SKM-1 (cell line): ENCODE measurements around the gene KCNK4.
A peak's percentile ranks its signal among the peaks of the same experiment; 100 is the strongest.

Source experiments
- DNase-seq: peaks from one replicate; lab custom pipeline; 2025; ENCODE audit not compliant: unreplicated experiment; lab: John Stamatoyannopoulos, UW

Gene KCNK4

GRCh38 chr11:64289002-64289564 lies 2.0 kb upstream of the KCNK4 start:
- DNase-seq, result no peak

DNA sequence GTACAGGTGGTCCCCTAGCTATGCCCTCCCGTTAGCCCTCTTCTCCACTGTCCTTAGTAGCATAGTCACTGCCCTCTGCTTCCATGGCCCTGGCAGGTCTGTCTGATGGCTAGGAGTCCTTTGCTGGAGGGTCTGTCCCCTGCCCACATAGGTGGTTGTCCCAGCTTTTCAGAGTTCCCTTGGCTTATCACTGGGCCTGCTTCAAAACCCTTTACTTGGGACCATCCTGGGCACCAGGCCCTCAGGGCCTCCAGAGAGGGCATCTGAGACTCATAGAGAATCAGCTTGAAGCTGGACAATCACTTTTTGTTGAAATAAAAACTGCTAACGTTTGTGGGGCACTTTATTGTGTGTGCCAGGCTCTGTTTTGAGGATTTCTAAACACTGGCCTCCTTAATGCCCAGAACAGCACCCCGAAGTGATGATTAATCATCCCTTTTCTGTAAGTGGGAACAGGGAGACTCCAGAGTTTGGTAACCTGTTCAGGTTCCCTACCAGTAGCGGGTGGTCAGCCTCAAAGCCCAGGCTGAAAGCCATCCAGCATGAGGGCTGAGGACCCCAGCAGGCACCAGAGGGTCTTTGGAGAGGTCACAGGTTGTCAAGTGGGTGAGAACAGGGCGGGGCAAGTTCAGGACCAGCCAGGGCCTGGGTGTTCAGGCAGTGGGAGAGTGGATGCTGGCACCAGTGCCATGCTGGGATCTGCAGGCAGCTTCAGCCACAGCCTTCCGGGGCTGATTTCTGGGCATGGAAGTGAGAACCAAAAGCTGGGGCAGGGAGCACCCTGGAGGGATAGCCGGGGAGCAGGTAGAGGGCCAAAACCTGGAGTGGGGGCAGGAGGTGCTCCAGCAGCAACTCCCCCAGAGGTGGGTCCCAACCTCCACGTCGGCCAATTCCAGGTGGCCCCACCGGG lies 495 bp upstream of the KCNK4 start:
- DNase-seq, result no peak

DNA sequence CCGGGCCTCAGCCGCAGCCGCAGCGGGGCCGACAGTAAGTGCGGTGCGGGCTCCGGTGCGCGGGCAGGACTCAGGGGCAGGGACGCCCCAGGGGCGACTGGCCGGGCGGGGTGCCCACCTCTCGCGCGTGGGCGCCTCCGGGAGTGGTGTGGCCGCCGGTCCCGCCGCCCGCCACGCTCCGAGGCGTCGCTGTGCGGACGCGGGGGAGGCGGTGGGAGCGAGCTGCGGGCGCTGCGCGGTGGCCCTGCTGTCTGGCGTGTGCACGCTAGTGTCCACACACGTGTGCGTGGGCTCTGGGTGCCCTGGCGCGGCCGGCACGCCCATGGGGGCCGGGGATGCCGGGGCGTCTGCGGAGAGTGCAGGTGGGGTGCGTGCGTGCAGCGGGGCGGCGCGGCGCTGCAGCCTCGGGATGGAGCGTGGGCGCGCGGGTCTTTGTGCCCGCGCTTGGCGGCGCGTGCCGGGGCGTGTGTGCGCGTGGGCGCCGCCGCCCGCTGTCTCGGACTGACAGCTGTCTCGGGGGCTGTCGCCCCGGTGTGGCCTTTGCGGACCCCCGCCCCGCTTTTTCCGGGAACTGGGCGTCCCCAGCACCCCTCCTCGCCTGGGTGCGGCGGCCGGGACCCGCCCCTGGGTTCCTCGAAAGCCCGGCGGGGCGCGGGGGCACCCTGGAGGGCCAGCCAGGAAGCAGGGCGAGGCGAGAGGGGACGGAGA lies 804 bp downstream of the KCNK4 start:
- no peak for DNase-seq

- DNase-seq, result no peak
Measured at GRCh38 chr11:64292460-64293254, 1.6 kb downstream of the KCNK4 start.

DNA sequence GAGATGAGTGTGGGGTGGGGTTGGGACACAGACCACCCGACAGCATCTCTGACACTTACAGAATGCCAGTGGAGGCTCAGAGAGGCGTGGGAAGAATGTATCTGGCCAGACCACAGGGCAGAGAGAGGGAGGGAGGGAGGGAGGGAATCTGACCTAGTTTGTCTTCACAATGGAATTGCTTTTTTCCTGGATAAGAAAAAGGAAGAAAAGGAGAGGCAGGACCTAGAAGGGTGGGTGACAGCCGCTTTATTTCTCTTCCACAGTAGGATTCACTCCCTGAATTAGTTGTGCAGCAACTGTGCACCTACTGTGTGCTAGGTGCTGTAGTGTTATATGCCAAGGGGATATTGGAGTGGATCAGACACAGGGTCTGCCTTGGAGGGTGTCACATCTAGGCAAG lies 3.7 kb downstream of the KCNK4 start:
- no peak for DNase-seq

- DNase-seq, result no peak
Measured at GRCh38 chr11:64295760-64296159, 4.7 kb downstream of the KCNK4 start.

GRCh38 chr11:64296236-64296635 lies 5.1 kb downstream of the KCNK4 start:
- DNase-seq, result no peak

DNA sequence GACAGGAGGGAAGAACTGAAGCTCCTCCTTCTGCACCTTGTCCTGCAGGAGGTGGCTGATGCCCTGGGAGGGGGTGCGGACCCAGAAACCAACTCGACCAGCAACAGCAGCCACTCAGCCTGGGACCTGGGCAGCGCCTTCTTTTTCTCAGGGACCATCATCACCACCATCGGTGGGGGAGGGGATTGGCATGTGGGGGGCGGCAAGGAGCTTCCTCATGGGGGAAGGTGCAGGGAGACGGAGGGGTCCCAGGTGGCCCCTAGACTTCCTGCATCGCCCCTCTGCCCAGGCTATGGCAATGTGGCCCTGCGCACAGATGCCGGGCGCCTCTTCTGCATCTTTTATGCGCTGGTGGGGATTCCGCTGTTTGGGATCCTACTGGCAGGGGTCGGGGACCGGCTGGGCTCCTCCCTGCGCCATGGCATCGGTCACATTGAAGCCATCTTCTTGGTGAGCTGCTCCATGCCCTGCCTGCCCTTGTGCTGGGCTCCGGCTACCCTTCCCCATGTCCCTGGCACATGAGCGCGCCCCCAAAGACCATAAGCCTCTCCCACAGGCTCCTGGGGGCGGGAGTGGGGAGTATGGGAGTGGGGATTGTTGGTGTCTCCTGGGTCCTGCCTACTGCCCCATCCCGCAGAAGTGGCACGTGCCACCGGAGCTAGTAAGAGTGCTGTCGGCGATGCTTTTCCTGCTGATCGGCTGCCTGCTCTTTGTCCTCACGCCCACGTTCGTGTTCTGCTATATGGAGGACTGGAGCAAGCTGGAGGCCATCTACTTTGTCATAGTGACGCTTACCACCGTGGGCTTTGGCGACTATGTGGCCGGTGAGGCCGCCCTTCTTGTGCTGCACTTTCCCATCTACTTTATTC lies 6.0 kb downstream of the KCNK4 start:
- DNase-seq, result no peak

GRCh38 chr11:64297699-64298358 lies 6.7 kb downstream of the KCNK4 start:
- no peak for DNase-seq

DNA sequence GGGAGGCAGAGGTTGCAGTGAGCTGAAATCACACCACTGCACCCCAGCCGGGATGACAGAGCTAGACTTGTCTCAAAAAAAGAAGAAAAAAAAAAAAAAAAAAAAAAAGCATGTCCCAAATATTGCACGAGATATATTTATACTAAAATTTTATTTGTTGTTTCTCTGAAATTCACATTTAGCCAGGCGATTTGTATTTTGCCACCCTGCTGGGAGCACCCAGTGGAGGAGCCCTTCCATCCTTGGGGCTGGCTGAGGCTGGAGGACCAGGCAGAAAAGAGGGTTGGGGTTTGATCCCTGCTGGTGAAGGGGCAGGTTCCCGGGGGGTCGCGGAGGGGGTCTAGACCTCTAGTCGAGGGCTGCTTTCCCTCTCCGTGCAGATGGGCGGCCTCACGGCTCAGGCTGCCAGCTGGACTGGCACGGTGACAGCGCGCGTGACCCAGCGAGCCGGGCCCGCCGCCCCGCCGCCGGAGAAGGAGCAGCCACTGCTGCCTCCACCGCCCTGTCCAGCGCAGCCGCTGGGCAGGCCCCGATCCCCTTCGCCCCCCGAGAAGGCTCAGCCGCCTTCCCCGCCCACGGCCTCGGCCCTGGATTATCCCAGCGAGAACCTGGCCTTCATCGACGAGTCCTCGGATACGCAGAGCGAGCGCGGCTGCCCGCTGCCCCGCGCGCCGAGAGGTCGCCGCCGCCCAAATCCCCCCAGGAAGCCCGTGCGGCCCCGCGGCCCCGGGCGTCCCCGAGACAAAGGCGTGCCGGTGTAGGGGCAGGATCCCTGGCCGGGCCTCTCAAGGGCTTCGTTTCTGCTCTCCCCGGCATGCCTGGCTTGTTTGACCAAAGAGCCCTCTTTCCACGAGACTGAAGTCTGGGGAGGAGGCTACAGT lies 8.1 kb downstream of the KCNK4 start:
- no peak for DNase-seq

DNA sequence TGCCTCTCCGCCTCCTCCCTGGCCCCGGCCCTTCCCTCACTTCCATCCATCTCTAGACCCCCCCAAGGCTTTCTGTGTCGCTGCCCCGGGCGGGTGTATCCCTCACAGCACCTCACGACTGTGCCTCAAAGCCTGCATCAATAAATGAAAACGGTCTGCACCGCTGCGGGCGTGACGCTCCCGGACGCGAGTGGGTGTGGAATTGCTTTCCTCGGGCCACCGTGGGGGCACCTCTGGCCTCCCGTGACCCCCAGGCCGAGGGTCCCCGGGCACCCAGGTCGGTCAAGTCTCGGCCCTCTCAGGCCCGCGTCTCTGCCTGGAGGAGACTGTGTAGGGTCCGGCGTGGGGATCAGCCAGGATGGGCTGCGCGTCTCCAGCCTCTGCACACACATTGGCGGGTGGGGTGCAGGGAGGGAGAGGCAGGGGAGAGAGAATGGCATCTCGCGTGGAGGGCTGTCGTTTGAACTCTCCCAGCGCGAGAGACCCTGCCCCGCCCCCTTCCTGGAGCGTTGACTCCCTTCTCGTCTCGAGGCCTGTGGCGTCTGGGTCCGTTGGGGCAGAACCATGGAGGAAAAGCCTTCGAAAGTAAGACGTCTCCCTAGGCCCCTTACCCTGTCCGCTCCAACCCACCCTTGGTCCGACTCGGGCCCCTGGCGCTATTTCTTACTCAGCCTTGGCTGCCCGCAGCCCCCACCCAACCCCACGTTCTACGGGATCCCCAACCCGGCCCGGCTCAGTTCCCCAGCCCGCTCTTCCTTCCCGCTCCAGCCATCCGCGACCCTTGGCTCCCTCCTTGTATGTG lies 8.9 kb downstream of the KCNK4 start, which contains the start of gene CATSPERZ:
TSS of gene CATSPERZ (plus strand) at position 512 of the 802 bp plus-strand sequence. CDS start at position 565, 53 bp downstream.
- no peak for DNase-seq

- DNase-seq, result no peak
Measured at GRCh38 chr11:64303109-64304031, 12.3 kb downstream of the KCNK4 start.

DNA sequence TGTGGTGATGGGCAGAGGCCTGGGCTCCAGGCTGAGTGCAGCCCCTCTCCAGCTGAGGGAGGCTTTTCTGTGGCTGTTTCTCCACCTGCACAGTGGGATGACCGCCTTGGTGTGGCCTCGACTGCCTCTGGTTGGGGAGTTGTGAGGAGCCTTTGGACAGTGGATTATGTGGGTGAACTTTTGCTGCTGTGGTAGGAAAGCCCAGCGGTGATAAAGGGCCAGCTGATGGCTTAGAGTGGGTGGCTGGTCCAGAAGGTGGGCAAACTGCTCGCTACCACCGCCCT lies 12.9 kb downstream of the KCNK4 start:
- no peak for DNase-seq

DNA sequence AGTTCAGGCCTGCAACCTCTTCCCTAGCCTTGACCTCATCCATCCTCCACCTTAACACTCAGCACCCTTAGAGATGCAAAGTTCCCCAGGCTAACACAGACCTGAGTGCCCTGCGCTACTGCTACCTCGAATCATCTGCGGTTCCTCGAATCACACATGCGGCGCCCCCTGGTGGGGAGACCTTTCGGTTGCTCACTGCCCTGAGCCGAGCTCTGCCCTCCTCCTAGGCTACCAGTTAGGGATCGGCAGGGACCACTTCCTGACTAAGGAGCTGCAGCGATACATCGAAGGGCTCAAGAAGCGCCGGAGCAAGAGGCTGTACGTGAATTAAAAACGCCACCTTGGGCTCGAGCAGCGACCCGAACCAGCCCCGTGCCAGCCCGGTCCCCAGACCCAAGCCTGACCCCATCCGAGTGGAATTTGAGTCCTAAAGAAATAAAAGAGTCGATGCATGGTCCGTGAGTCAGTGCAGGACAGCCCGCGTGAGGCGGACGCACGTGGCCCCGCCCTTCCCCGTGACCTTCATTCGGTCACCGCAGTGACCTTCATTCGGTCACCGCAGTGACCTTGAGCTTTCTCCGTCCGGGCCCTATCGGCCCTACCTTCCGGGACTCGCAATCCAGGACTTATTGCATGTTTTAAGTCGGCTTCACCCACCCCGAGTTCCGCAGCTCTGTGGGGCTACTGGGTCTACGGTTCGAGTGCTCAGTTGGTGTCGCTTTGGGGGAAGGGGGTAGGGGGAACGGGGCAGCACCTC lies 13.4 kb downstream of the KCNK4 start:
- DNase-seq, result peak; percentile 93

DNA sequence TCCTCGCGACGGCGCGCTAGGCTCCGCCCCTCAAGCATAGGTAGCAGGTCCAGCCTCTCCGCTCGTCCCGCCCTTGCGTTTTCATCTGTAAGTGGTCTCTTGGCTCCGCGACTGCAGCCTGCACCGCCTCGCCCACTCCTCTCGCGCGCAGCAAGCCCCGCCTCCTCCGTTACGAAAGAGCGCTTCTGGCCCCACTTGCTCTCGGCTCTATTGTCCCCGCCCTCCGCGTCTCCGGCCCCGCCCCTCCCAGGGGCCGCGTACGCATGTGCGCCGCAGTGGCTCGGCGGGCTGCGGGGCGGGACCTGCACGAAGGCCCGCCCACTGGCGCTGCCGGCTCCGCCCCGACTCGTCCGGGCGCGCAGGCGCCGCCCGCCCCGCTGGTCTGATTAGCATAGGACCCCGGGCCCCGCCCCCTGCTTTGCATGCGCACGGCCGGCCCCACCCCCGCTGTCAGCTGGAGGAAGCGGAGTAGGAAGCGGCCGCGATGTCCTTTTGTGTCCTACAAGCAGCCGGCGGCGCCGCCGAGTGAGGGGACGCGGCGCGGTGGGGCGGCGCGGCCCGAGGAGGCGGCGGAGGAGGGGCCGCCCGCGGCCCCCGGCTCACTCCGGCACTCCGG lies 14.1 kb downstream of the KCNK4 start, which contains the start of gene ESRRA:
TSS of gene ESRRA (plus strand) at position 450 of the 616 bp plus-strand sequence. CDS start 1,656 bp downstream, outside the sequence.
- DNase-seq, result peak; percentile 99
